Measurements from ENCODE around the gene DIPK1A.
A peak's percentile ranks its signal among the peaks of the same experiment; 100 is the strongest.

The DIPK1A gene

DNA sequence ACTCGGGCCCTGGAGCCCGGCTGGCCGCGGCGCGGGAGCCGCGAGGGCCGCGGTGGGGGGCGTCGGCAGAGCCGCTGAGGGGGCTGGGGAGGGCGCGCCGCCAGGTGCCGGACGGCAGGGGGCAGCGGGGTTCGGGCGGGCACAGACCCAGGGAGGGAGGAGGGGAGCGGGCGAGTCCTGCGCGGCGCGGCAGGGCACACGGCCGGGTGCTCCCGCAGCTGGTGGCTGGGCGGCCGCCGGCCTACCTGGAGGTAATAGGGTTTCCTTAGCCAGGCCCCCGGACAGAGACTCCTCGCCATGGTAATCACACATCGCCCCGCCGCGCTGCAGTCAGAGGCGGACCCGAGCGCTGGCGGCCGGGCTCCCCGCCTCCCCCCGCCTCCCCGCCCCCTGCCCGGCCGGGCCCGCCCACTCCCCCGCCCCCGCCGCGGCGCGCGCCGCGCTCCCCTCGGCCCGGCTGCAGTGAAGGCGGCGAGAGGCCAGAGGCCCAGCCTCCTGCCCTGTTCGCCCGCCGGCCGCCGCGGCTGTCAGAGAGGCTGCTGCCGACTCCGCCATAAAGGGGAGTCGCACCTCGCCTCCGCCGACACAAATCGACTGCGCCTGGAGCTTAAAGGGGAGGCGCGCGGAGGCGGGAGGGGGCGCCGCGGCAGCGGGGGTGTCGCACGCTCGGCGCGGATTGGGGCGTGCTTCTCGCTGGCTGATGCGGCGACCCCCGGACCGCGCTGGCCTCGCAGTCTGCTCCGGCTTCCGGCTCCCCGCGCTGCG, at the start of gene DIPK1A:
Gene DIPK1A (minus strand): TSS at position 332 of the 765 bp plus-strand sequence. CDS start 33 bp downstream, at position 299.
- DNase-seq (ENCODE audit: low spot score) = peak; percentile 90

GRCh38 chr1:93007941-93008577, 46.8 kb upstream of the DIPK1A start:
- DNase-seq (ENCODE audit: low spot score) = no peak

DNA sequence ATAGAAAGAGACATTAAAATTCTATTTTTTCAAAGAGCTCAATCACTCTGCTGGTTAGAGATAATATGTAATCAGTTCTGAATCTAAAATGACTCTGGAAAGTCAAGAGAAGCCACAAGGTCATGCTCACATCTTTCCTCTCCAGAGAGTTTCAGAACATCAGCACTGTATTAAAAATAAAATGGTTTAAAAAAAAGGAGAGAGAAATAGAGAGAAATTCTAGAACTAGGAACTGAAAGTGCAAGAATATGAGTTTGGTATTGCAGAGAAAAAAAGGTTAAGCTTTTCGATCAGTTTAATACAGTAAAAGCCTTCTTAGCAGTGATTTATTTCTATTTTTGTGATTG, 44.0 kb upstream of the DIPK1A start:
- no peak for DNase-seq (ENCODE audit: low spot score)

- no peak for DNase-seq (ENCODE audit: low spot score)
These were observed 43.4 kb upstream of the DIPK1A start for GRCh38 chr1:93004566-93005251.

DNA sequence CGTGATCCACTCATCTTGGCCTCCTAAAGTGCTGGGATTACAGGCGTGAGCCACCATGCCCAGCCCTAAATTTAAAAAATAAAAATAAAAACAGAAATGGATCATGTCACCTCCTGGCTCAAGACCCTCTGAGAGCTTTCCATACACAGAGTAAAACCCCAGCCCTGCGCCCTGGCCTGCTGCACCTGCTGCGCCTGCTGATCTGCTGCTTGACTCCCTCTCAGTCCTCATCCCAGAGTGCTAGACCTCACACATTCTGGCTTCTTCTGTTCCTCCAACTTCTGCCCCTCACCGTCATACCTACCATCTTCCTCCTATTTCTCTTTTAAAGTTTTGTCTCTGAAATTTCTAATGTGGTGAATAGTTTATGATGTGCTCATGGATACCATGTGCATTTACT, 42.7 kb upstream of the DIPK1A start:
- DNase-seq (ENCODE audit: low spot score) = no peak

- DNase-seq (ENCODE audit: low spot score) = no peak
These were observed 41.5 kb upstream of the DIPK1A start for GRCh38 chr1:93002781-93003180.

GRCh38 chr1:93001893-93002292, 40.6 kb upstream of the DIPK1A start:
- DNase-seq (ENCODE audit: low spot score) = no peak

GRCh38 chr1:93000751-93001175, 39.5 kb upstream of the DIPK1A start:
- DNase-seq (ENCODE audit: low spot score) = no peak

GRCh38 chr1:93000291-93000690, 39.0 kb upstream of the DIPK1A start:
- no peak for DNase-seq (ENCODE audit: low spot score)

GRCh38 chr1:92998821-92999220, 37.6 kb upstream of the DIPK1A start:
- no peak for DNase-seq (ENCODE audit: low spot score)

- no peak for DNase-seq (ENCODE audit: low spot score)
These were observed 34.5 kb upstream of the DIPK1A start for GRCh38 chr1:92995441-92996430.

DNA sequence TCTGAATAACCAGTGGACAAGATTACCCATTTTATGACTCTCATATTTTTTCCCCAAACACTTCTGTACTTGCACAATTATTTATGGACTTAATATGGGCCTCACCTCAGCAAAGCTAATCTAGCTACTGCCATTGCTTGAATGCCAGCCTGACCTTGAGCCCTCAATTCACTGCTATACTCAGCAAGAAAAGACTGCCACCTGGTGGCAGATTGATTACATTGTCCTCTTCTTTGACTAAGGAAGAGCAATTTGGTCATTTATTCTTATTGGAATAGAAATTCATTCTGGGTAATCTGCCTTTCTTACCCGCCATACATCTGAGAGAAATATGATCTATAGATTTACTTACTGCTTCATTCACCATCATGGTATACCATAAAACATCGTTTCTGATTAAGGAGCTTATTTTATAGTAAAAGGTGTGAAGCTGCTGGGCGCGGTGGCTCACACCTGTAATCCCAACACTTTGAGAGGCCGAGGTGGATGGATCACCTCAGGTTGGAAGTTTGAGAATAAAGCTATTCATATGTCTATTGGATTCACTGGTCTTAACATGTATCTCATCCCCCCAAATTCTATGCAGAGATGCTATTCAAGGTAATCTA, 32.9 kb upstream of the DIPK1A start:
- DNase-seq (ENCODE audit: low spot score) = peak; percentile 52

- no peak for DNase-seq (ENCODE audit: low spot score)
These were observed 32.3 kb upstream of the DIPK1A start for GRCh38 chr1:92993581-92993980.

DNA sequence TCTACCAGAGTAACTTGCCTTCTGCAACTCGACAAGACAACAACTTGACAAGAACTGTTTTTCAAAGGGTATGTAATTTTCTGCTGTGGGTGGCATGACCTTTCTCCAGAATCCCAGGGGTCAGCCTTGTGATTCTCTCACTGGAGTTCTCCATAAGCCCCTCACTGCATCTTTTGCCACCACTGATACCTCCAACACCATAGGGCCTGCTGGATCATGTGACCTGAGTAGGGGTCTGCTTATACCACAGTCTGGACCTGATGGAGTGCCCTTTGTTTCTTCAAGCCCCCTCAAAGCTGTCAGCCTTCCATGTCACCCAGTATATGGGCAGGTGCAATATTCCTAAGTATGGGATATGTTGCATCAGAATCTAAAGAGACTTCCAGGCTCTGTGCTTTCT, 31.6 kb upstream of the DIPK1A start:
- DNase-seq (ENCODE audit: low spot score) = no peak

- no peak for DNase-seq (ENCODE audit: low spot score)
These were observed 30.8 kb upstream of the DIPK1A start for GRCh38 chr1:92992054-92992453.

GRCh38 chr1:92990828-92991227, 29.6 kb upstream of the DIPK1A start:
- no peak for DNase-seq (ENCODE audit: low spot score)

DNA sequence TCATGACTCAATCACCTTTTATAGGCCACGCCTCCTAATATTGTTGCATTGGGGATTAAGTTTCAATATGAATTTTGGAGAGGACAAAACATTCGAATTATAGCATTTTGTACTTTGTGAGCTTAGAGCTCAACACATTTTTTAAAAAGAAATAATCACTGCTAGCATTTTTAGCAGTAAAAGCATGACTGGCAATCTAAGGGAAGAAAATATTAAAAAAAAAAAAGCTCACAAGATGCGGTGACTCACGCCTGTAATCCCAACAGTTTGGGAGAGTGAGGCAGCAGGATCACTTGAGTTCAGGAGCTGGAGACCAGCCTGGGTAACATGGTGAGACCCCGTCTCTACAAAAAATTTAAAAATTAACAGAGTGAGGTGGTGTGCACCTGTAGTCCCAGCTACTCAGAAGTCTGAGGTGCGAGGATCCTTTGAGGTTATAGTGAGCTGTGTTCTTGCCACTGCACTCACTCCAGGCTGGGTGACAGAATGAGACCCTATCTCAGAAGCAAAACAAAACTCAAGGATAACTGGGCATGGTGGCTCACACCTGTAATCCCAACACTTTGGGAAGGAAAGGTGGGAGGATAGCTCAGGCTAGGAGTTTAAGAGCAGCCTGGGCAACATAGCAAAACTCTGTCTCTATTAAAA, 28.8 kb upstream of the DIPK1A start:
- no peak for DNase-seq (ENCODE audit: low spot score)

GRCh38 chr1:92989253-92989652, 28.0 kb upstream of the DIPK1A start:
- no peak for DNase-seq (ENCODE audit: low spot score)

DNA sequence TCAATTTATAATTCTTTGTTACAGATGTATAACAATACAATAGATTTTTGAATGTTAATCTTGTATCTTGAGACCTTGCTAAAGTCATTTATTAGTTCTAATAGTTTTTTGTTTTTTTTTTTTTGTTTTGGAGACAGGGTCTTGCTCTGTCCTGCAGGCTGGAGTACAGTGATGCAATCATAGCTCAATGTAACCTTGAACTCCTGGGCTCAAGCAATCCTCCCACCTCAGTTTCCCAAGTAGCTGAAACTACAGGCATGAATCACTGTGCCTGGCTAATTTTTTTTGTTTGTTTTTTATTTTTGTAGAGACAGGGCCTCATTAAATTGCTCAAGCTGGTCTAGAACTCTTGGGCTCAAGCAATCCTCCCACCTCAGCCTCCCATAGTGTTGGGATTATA, 26.2 kb upstream of the DIPK1A start:
- no peak for DNase-seq (ENCODE audit: low spot score)

DNA sequence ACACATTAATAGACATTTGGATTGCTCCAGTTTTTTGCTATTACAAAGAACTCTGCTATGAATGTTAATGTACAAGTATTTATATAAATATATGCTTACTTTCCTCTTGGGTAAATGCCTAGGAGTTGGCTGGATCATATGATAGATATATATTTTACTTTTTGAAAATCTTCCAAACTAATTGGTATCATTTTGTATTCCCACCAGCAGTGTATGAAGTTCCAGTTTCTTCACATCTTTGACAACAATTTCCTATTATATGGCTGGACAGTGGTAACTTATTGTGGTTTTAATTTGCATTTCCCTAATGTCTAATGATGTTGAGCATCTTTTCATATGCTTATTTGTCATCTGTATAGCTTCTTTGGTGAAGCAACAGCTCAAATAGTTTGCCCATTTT, 23.8 kb upstream of the DIPK1A start:
- DNase-seq (ENCODE audit: low spot score) = no peak
